ENCODE measurements around the gene PHYHIPL.
"Not testable (repeated sequence)": the region's sequence is repeated elsewhere in the genome, so short reads cannot be mapped to it uniquely, and the experiment has no call there.

Gene PHYHIPL

DNA sequence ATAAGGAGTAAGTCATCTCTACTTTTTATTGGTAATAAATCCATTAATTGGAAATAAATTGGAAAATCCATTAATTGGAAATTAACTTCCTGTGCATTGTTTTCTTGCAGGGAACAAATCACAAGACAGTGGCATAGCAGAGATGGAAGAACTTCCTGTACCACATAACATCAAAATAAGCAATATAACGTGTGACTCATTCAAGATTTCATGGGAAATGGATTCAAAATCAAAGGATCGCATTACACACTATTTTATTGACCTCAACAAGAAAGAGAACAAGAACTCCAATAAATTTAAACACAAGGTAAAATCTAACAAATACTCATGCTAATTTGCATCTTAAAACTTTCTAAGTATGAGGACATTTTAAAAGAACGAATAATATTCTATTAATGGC is 57.8 kb downstream of the PHYHIPL start:
- ChIA-PET POLR2A (no interaction called here), CTCF (no interaction called here)
- TF ChIP-seq CTCF (IDR thresholded peaks at IDR 0.05; ENCODE audit: control extremely low read depth, extremely low read depth, low read depth, missing control alignments) = no peak
- DNase-seq (ENCODE audit: extremely low spot score) = no peak

- ChIA-PET POLR2A (no interaction called here), CTCF (interaction anchor here (1.0 kb wide), 1 partner anchor 281 kb away, joined by 3 read pairs; no protein-coding TSS in a partner anchor)
- TF ChIP-seq CTCF (IDR thresholded peaks at IDR 0.05; ENCODE audit: control extremely low read depth, extremely low read depth, low read depth, missing control alignments) = peak; percentile 53
- no peak for DNase-seq (ENCODE audit: extremely low spot score)
Observed at GRCh38 chr10:59234816-59235429, 58.5 kb downstream of the PHYHIPL start.

- POLR2A ChIA-PET = interaction anchor here (0.6 to 0.7 kb wide), 2 partner anchors 110 to 724 kb away, joined by 3 to 4 read pairs; no protein-coding TSS in a partner anchor
- DNase-seq (ENCODE audit: extremely low spot score) = no peak
- CTCF ChIA-PET = interaction anchor here (0.8 to 2.2 kb wide), 5 partner anchors 23 to 386 kb away, joined by 3 to 6 read pairs (median 4); no protein-coding TSS in a partner anchor
- TF ChIP-seq CTCF (IDR thresholded peaks at IDR 0.05; ENCODE audit: control extremely low read depth, extremely low read depth, low read depth, missing control alignments) = no peak
Observed at GRCh38 chr10:59236064-59236697, 59.7 kb downstream of the PHYHIPL start.

GRCh38 chr10:59237775-59238174 is 61.3 kb downstream of the PHYHIPL start:
- no peak for TF ChIP-seq CTCF (IDR thresholded peaks at IDR 0.05; ENCODE audit: control extremely low read depth, extremely low read depth, low read depth, missing control alignments)
- ChIA-PET CTCF (interaction anchor here (1.3 to 2.2 kb wide), 5 partner anchors 15 to 385 kb away, joined by 3 to 6 read pairs (median 4); no protein-coding TSS in a partner anchor), POLR2A (no interaction called here)
- DNase-seq (ENCODE audit: extremely low spot score) = no peak

GRCh38 chr10:59239108-59239507 is 62.7 kb downstream of the PHYHIPL start:
- DNase-seq (ENCODE audit: extremely low spot score); POLR2A ChIA-PET: not testable (repeated sequence)
- CTCF ChIA-PET = interaction anchor here (1.0 to 2.0 kb wide), 4 partner anchors 14 to 458 kb away, joined by 3 to 5 read pairs (median 4); no protein-coding TSS in a partner anchor

- ChIA-PET POLR2A (no interaction called here), CTCF (interaction anchor here (0.7 to 1.7 kb wide), 4 partner anchors 11 to 459 kb away, joined by 3 to 4 read pairs (median 3); no protein-coding TSS in a partner anchor)
- TF ChIP-seq CTCF (IDR thresholded peaks at IDR 0.05; ENCODE audit: control extremely low read depth, extremely low read depth, low read depth, missing control alignments) = peak; percentile 46
- DNase-seq (ENCODE audit: extremely low spot score) = no peak
Observed at GRCh38 chr10:59240582-59241183, 64.2 kb downstream of the PHYHIPL start.

- ChIA-PET POLR2A (no interaction called here), CTCF (no interaction called here)
- no peak for DNase-seq (ENCODE audit: extremely low spot score)
- no peak for TF ChIP-seq CTCF (IDR thresholded peaks at IDR 0.05; ENCODE audit: control extremely low read depth, extremely low read depth, low read depth, missing control alignments)
Observed at GRCh38 chr10:59242057-59242456, 65.6 kb downstream of the PHYHIPL start.

All from GM10248 (cell line).